HCT116 (cell line): ENCODE data around the gene STON2.

Source experiments
- POLR2A ChIP-seq: IDR thresholded peaks from 2 replicates; pipeline ENCODE4 v1.7.0; 2011; ENCODE audit warnings: borderline replicate concordance; ENCODE audit not compliant: insufficient read depth, insufficient read length; ENCODE audit errors: extremely low read depth
- REST ChIP-seq: IDR thresholded peaks from 2 replicates; pipeline ENCODE4 v1.6.1; 2012; ENCODE audit warnings: low read depth

GRCh38 chr14:81268016-81268416 is 132.1 kb downstream of the STON2 start:
- TF ChIP-seq POLR2A (no peak), REST (no peak)
